Measurements from ENCODE around the gene OSMR. TPM values are rescaled to one million over a fixed set of nuclear protein-coding genes. Genes with fewer than 3 reads are reported as not detected.
A peak's percentile ranks its signal among the peaks of the same experiment; 100 is the strongest.

The OSMR gene
- total RNA-seq (4.4 TPM), polyA plus RNA-seq (ENCODE audit: insufficient read depth in 1 of 8, insufficient read length in 8 of 8, low replicate concordance in 1 of 8) (1 to 10 TPM; 5.1 to 8.6 (median 6.4) TPM)
- long read RNA-seq, donor 1, full-length matches to known transcripts = 1 of 1 reads
- long read RNA-seq, donor 1, partial matches to known transcripts = 0 of 1 reads
- long read RNA-seq, donor 1, other reads (novel, unspliced or antisense) = 0 of 1 reads
- long read RNA-seq, donor 2 = 0 reads
- long read RNA-seq, donor 3 = 0 reads
- long read RNA-seq, donor 4 = 0 reads
- long read RNA-seq, donor 5 = 0 reads
- long read RNA-seq, donor 6 = 0 reads
- long read RNA-seq, donor 7 = 0 reads
- long read RNA-seq, donor 8 = 0 reads
- long read RNA-seq, donor 9 = 0 reads
- long read RNA-seq, donor 10 = 0 reads
- long read RNA-seq, donor 11, full-length matches to known transcripts = 1 of 1 reads
- long read RNA-seq, donor 11, partial matches to known transcripts = 0 of 1 reads
- long read RNA-seq, donor 11, other reads (novel, unspliced or antisense) = 0 of 1 reads

DNA sequence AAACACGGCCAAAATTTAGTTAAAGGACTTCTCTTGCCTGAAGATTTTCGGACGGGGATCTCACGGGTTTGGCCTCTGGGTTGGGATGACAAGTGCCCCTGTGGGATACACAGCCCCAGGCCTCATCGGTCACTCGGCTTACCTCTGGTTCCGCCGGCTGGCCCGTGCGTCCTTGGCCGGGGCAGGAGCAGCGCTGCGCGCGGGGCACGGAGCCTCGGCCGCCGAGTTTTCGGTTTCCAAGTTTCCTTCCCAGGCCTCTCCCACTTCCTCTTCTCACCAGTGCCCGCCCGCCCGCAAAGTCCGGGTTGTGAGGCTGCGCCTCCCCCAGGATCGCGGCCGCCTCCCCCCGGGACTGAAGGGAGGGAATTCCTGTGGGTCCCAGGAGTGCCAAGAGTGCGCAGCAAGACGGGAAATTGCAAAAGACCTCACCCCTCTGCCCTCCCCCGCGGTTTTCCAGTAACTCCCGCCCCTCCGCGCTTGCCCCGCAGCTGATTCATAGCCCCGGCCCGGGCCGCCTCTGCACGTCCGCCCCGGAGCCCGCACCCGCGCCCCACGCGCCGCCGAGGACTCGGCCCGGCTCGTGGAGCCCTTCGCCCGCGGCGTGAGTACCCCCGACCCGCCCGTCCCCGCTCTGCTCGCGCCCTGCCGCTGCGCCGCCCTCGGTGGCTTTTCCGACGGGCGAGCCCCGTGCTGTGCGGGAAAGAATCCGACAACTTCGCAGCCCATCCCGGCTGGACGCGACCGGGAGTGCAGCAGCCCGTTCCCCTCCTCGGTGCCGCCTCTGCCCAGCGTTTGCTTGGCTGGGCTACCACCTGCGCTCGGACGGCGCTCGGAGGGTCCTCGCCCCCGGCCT, at the start of gene OSMR:
Gene OSMR, plus strand, starts transcription at position 487 of the 853 bp plus-strand sequence. CDS start 23,033 bp downstream, outside the sequence.
- Histone ChIP-seq H3K27me3 (ENCODE audit: control insufficient read depth, insufficient read depth, low read length) (peaks cover 9% of the 10 kb centered on the region), H3K27ac (ENCODE audit: low read length) (peak within 1 kb of the TSS; percentile 87), H3K9me3 (replicated peaks; ENCODE audit: control insufficient read depth, low read depth, low read length) (no peaks in the 10 kb centered on the region), H3K4me1 (ENCODE audit: control insufficient read depth, insufficient read depth, low read length) (peaks cover 12% of the 10 kb centered on the region), H3K36me3 (ENCODE audit: control insufficient read depth, insufficient read depth, low read length) (no peaks in the 10 kb centered on the region), H3K4me3 (ENCODE audit: low read length) (peak within 1 kb of the TSS; percentile 75)
- WGBS (ENCODE audit: insufficient coverage) = under 1% methylated on average over 84 of the region's 89 CpGs
- DNase-seq = peak; percentile 85

DNA sequence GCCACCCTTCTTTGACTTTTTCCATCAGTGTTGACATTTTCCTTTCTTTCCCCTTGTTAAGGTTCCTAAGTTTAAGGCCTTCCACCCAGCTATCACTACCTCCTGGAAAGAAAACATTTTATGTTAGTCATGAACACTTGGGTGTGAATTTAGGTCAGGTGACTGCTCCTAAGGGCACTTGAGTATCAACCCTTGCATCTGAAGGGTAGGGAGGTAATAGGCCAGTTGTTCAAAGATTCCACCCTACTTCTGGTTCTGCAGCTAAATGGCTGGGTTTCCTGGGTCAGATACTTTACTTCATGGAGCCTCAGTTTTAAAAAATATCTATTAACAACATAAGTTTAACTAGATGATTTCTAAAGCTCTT, 49.1 kb upstream of the OSMR start:
- Histone ChIP-seq H3K4me3 (ENCODE audit: low read length) (no peak overlapping the region), H3K4me1 (ENCODE audit: control insufficient read depth, insufficient read depth, low read length) (peaks cover 13% of the 10 kb centered on the region), H3K9me3 (replicated peaks; ENCODE audit: control insufficient read depth, low read depth, low read length) (no peaks in the 10 kb centered on the region), H3K36me3 (ENCODE audit: control insufficient read depth, insufficient read depth, low read length) (no peaks in the 10 kb centered on the region), H3K27me3 (ENCODE audit: control insufficient read depth, insufficient read depth, low read length) (no peaks in the 10 kb centered on the region), H3K27ac (ENCODE audit: low read length) (no peak overlapping the region)
- DNase-seq = no peak

DNA sequence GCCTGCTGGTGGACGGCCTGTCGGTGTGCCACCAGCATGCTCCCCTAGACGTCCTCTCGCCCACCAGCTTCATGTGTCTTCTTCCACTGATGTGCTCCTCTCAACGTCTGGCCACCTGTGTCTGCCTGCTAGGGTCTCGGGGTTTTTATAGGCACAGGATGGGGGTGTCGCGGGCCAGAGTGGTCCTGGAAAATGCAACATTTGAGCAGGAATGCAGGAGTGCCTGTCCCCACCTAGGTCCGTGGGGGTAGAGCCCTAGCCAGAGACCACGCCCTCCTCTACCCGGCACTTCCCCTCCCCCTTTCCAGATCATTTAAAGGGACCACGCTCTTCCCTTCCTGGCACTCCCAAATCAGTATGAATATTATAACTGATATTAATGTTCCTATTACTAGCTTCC, 48.0 kb upstream of the OSMR start:
- 92% methylated on average over 8 of the region's 12 CpGs for WGBS (ENCODE audit: insufficient coverage)
- Histone ChIP-seq H3K4me3 (ENCODE audit: low read length) (no peak overlapping the region), H3K36me3 (ENCODE audit: control insufficient read depth, insufficient read depth, low read length) (no peaks in the 10 kb centered on the region), H3K4me1 (ENCODE audit: control insufficient read depth, insufficient read depth, low read length) (peaks cover 13% of the 10 kb centered on the region), H3K9me3 (replicated peaks; ENCODE audit: control insufficient read depth, low read depth, low read length) (no peaks in the 10 kb centered on the region), H3K27me3 (ENCODE audit: control insufficient read depth, insufficient read depth, low read length) (no peaks in the 10 kb centered on the region), H3K27ac (ENCODE audit: low read length) (no peak overlapping the region)
- DNase-seq = no peak

- Histone ChIP-seq H3K4me1 (ENCODE audit: control insufficient read depth, insufficient read depth, low read length) (peaks cover 13% of the 10 kb centered on the region), H3K36me3 (ENCODE audit: control insufficient read depth, insufficient read depth, low read length) (no peaks in the 10 kb centered on the region), H3K27ac (ENCODE audit: low read length) (peak overlapping the region; percentile 69), H3K27me3 (ENCODE audit: control insufficient read depth, insufficient read depth, low read length) (no peaks in the 10 kb centered on the region), H3K9me3 (replicated peaks; ENCODE audit: control insufficient read depth, low read depth, low read length) (no peaks in the 10 kb centered on the region), H3K4me3 (ENCODE audit: low read length) (no peak overlapping the region)
- WGBS (ENCODE audit: insufficient coverage) = 26% methylated on average over 6 of the region's 13 CpGs
- DNase-seq = peak; percentile 77
Observed at GRCh38 chr5:38799556-38800377, 46.0 kb upstream of the OSMR start.

DNA sequence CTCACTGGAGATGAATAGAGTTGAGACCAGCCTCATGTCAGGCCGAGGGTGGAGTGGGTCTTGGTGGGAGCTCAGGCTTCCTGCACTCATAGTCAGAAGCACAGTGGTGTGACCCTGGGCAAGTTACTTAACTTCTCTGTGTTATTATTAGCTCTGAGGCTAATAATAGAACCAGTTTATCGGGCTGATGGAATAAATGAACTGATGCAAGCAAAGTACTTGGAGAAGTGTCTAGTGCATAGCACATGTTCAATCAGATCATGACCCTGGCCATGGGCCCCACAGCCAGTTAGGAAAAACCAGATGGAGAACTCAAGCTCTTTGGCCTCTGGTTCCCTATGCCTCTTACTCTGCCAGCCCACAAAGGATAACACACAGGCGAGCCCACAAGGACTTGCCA, 45.3 kb upstream of the OSMR start:
- peak; percentile 28 for DNase-seq
- peak overlapping the region; percentile 69 for H3K27ac ChIP-seq (ENCODE audit: low read length)
- 75% methylated on average over 2 of the region's 3 CpGs for WGBS (ENCODE audit: insufficient coverage)

GRCh38 chr5:38802125-38802524, 43.7 kb upstream of the OSMR start:
- WGBS (ENCODE audit: insufficient coverage) = no CpG with 5 or more reads among the region's 4 CpGs
- H3K4me1 ChIP-seq (ENCODE audit: control insufficient read depth, insufficient read depth, low read length) = peaks cover 12% of the 10 kb centered on the region
- no peak overlapping the region for H3K4me3 ChIP-seq (ENCODE audit: low read length)
- H3K36me3 ChIP-seq (ENCODE audit: control insufficient read depth, insufficient read depth, low read length) = no peaks in the 10 kb centered on the region
- H3K27me3 ChIP-seq (ENCODE audit: control insufficient read depth, insufficient read depth, low read length) = no peaks in the 10 kb centered on the region
- H3K9me3 ChIP-seq (replicated peaks; ENCODE audit: control insufficient read depth, low read depth, low read length) = no peaks in the 10 kb centered on the region
- DNase-seq = no peak
- H3K27ac ChIP-seq (ENCODE audit: low read length) = no peak overlapping the region

More for the DNA sequence above, 45.3 kb upstream of the OSMR start:
- no peak overlapping the region for H3K4me3 ChIP-seq (ENCODE audit: low read length)
- H3K27me3 ChIP-seq (ENCODE audit: control insufficient read depth, insufficient read depth, low read length) = no peaks in the 10 kb centered on the region
- no peaks in the 10 kb centered on the region for H3K9me3 ChIP-seq (replicated peaks; ENCODE audit: control insufficient read depth, low read depth, low read length)
- no peaks in the 10 kb centered on the region for H3K36me3 ChIP-seq (ENCODE audit: control insufficient read depth, insufficient read depth, low read length)
- H3K4me1 ChIP-seq (ENCODE audit: control insufficient read depth, insufficient read depth, low read length) = peaks cover 13% of the 10 kb centered on the region

GRCh38 chr5:38803246-38803645, 42.6 kb upstream of the OSMR start:
- DNase-seq = no peak
- no peaks in the 10 kb centered on the region for H3K9me3 ChIP-seq (replicated peaks; ENCODE audit: control insufficient read depth, low read depth, low read length)
- H3K4me3 ChIP-seq (ENCODE audit: low read length) = no peak overlapping the region
- H3K27ac ChIP-seq (ENCODE audit: low read length) = no peak overlapping the region
- H3K27me3 ChIP-seq (ENCODE audit: control insufficient read depth, insufficient read depth, low read length) = no peaks in the 10 kb centered on the region
- peaks cover 15% of the 10 kb centered on the region for H3K4me1 ChIP-seq (ENCODE audit: control insufficient read depth, insufficient read depth, low read length)
- no CpG with 5 or more reads among the region's 6 CpGs for WGBS (ENCODE audit: insufficient coverage)
- H3K36me3 ChIP-seq (ENCODE audit: control insufficient read depth, insufficient read depth, low read length) = no peaks in the 10 kb centered on the region

GRCh38 chr5:38806775-38807258, 39.0 kb upstream of the OSMR start:
- Histone ChIP-seq H3K27ac (ENCODE audit: low read length) (peak overlapping the region; percentile 43), H3K9me3 (replicated peaks; ENCODE audit: control insufficient read depth, low read depth, low read length) (no peaks in the 10 kb centered on the region), H3K27me3 (ENCODE audit: control insufficient read depth, insufficient read depth, low read length) (no peaks in the 10 kb centered on the region), H3K36me3 (ENCODE audit: control insufficient read depth, insufficient read depth, low read length) (no peaks in the 10 kb centered on the region), H3K4me3 (ENCODE audit: low read length) (no peak overlapping the region), H3K4me1 (ENCODE audit: control insufficient read depth, insufficient read depth, low read length) (peaks cover 20% of the 10 kb centered on the region)
- DNase-seq = peak; percentile 57
- WGBS (ENCODE audit: insufficient coverage) = 39% methylated on average over 3 of the region's 4 CpGs

DNA sequence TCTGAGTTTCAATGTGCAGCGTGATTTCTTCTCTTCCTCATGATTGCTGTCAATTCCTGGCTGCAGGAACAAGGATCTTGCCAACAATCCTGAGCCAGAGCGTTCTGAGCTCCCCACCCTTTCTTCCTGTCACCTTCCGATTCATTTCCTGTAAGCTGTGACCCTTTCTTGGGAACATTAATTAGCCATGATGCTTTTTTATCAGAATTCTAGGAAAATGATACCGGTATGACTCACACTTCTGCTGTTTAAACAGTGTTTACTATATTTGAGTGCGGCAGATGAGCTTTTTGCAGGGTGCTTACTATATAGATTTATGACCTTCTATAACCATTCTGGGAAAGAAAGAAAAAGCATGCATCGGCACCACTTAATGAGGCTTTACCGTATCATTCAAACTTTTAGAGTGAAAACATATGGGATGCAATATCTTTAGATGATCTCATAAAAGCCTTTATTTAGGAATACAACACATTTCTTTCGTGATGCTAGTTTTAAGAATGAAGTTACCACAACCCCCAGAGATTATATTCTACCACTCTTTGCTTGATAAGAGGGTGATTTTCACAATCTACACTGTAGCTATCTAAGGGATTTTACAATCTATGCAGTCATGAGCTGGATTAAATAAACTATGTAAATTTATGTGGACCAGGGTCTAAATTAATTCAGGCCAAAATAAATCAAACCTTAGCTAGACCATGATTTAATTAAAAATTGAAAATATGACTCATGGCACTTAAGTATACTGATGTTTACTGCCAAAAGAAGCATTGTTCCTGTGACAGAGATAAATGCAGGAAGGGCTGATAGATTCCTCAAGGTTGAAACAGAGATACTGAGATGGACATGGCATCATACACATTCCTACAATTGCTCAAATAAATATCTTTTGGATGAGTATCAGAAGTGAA, 38.0 kb upstream of the OSMR start:
- 7% methylated on average over 3 of the region's 8 CpGs for WGBS (ENCODE audit: insufficient coverage)
- Histone ChIP-seq H3K4me3 (ENCODE audit: low read length) (no peak overlapping the region), H3K9me3 (replicated peaks; ENCODE audit: control insufficient read depth, low read depth, low read length) (no peaks in the 10 kb centered on the region), H3K4me1 (ENCODE audit: control insufficient read depth, insufficient read depth, low read length) (peaks cover 20% of the 10 kb centered on the region), H3K36me3 (ENCODE audit: control insufficient read depth, insufficient read depth, low read length) (no peaks in the 10 kb centered on the region), H3K27me3 (ENCODE audit: control insufficient read depth, insufficient read depth, low read length) (no peaks in the 10 kb centered on the region), H3K27ac (ENCODE audit: low read length) (peak overlapping the region; percentile 29)
- peak; percentile 81 for DNase-seq
